Psoas muscle (tissue), 8 donors: ENCODE data around the gene SCNM1. TPM values are rescaled to one million over a fixed set of nuclear protein-coding genes. Genes with fewer than 3 reads are reported as not detected.
"Not testable (repeated sequence)": the region's sequence is repeated elsewhere in the genome, so short reads cannot be mapped to it uniquely, and the experiment has no call there.

Source experiments
- ATAC-seq, 4 donors: fragments of 200-7000 bp; cut with Tn5 transposase; one replicate each; pipeline ENCODE4 v1.9.1; 2020; ENCODE audit warnings: moderate library complexity in 3 of 4, mild to moderate bottlenecking in 2 of 4
- DNase-seq, 2 donors: peaks; one replicate each; pipeline ENCODE4 v3.0.0-alpha.2; 2020
- H3K27ac ChIP-seq: fragments of 200-600 bp; one replicate; pipeline ENCODE4 v1.8.0; 2022
- H3K27me3 ChIP-seq, 3 donors: fragments of 200-600 bp in 1 of 3; one replicate each; pipeline versions ENCODE4 v1.6.1 to v1.8.0; 2013 to 2022; ENCODE audit warnings: low read length in 2 of 3, mild to moderate bottlenecking in 2 of 3, moderate library complexity in 1 of 3; ENCODE audit not compliant: insufficient read depth in 3 of 3
- H3K36me3 ChIP-seq, 2 donors: fragments of 200-600 bp in 1 of 2; one replicate each; pipeline versions ENCODE4 v1.6.1 to v1.8.0; 2013 to 2022; ENCODE audit warnings: low read depth in 1 of 2, mild to moderate bottlenecking in 1 of 2, moderate library complexity in 1 of 2; ENCODE audit not compliant: insufficient read depth in 1 of 2
- H3K4me1 ChIP-seq: fragments of 200-600 bp; one replicate; pipeline ENCODE4 v1.8.0; 2022
- H3K4me3 ChIP-seq: fragments of 200-600 bp; one replicate; pipeline ENCODE4 v1.8.0; 2022; ENCODE audit warnings: mild to moderate bottlenecking
- H3K9me3 ChIP-seq: fragments of 200-600 bp; one replicate; pipeline ENCODE4 v1.8.0; 2022
- WGBS, 3 donors: extraction: QIAGEN DNeasy Blood & Tissue Kit; methylation state at CpG; one replicate each; pipeline versions ENCODE4 v1.1.6 to v1.1.7; 2013; 5-methylcytosine and 5-hydroxymethylcytosine counted together
- intact Hi-C, 2 donors: fragments of 100-400 bp; cut with DNase I; formaldehyde crosslinking; loops; one replicate each; pipeline versions ENCODE4 v1.11.0 to v1.14.2; 2022
- polyA plus RNA-seq, 3 donors: library from polyadenylated mRNA; stranded (reverse); fragments of 200-250 nt; gene quantifications; one replicate each; pipeline ENCODE4 v1.2.3, GENCODE V29; 2013
- total RNA-seq, 4 donors: library from RNA; stranded (reverse); fragmentation: NEBNext Ultra II Directional in 2 of 4; extraction: Animal tissue kit (Norgen Biotek cat#: 25700) in 2 of 4; gene quantifications; one replicate each; pipeline versions ENCODE4 v1.2.1 to v1.2.4, GENCODE V29; 2021 to 2023
- TF ChIP-seq, protein P1 (sequence below): fragments of 200-600 bp; IDR thresholded peaks from one replicate; pipeline ENCODE4 v1.8.0; 2022; ENCODE audit warnings: antibody characterized with exemption
- donor health status: healthy with polysubstance abuse.
- donor health status: DM: no; HTN: no; CAD: no; lungs with moderate emphysema.
- donor health status: Bipolar disorder and iron deficiency.
- donor health status: healthy.
- donor health status: DM: yes; HTN: yes; CAD: no.
- donor health status: DM: no; HTN: no; CAD: no.
- donor health status: DM: no; HTN: no; CAD: no.
- donor health status: DM: yes; HTN: yes; CAD: no.

Gene SCNM1
- total and polyA plus RNA-seq, 7 donors = 23.6 to 78.7 (median 47.9) TPM

DNA sequence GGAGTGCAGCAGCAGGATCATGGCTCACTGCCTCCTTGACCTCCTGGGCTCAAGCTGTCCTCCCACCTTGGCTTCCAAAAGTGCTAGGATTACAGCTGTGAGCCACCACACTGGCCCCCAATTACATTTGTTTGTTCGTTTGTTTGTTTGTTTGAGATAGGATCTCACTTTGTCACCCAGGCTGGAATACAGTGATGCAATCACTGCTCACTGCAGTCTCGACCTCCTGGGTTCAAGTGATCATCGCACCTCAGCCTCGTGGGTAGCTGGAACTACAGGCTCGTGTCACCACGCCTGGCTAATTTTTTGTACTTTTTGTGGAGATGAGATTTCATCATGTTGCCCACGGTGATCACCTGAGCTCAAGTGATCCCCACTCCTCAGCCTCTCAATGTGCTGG lies 26.1 kb downstream of the SCNM1 start:
- TF ChIP-seq, protein P1, sequence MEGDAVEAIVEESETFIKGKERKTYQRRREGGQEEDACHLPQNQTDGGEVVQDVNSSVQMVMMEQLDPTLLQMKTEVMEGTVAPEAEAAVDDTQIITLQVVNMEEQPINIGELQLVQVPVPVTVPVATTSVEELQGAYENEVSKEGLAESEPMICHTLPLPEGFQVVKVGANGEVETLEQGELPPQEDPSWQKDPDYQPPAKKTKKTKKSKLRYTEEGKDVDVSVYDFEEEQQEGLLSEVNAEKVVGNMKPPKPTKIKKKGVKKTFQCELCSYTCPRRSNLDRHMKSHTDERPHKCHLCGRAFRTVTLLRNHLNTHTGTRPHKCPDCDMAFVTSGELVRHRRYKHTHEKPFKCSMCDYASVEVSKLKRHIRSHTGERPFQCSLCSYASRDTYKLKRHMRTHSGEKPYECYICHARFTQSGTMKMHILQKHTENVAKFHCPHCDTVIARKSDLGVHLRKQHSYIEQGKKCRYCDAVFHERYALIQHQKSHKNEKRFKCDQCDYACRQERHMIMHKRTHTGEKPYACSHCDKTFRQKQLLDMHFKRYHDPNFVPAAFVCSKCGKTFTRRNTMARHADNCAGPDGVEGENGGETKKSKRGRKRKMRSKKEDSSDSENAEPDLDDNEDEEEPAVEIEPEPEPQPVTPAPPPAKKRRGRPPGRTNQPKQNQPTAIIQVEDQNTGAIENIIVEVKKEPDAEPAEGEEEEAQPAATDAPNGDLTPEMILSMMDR = no peak
- Histone ChIP-seq H3K27me3 (no peaks in the 10 kb centered on the region), H3K36me3 (no peaks in the 10 kb centered on the region), H3K27ac (no peak overlapping the region), H3K4me1 (peaks cover 25% of the 10 kb centered on the region), H3K4me3 (no peak overlapping the region), H3K9me3 (no peaks in the 10 kb centered on the region)
- ATAC-seq = no peak
- DNase-seq = peak in 1 of 2 donors; percentile 7
- 76 to 82% (median 77%) methylated on average over 7 of the region's 7 CpGs for WGBS, 3 donors
- intact Hi-C loops = no loop called here

DNA sequence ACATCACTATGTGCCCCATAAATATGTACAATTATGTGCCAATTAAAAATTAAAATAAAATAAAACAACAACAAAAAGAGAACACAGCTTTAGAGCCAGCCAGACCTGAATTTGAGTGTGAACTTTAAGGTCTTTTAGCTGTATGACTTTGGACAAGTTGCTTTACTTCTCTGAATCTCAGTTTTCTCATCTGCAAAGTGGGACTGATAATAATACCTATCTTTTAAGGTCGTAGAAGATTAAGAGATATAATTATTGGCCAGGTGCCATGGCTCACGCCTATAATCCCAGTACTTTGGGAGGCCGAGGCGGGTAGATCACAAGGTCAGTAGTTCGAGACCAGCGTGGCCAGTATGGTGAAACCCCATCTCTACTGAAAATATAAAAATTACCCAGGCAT lies 27.4 kb downstream of the SCNM1 start:
- Histone ChIP-seq H3K4me3 (no peak overlapping the region), H3K27ac (no peak overlapping the region), H3K36me3 (no peaks in the 10 kb centered on the region), H3K27me3 (no peaks in the 10 kb centered on the region), H3K9me3 (no peaks in the 10 kb centered on the region), H3K4me1 (peaks cover 20% of the 10 kb centered on the region)
- WGBS, 3 donors = 64 to 71% (median 69%) methylated on average over 6 of the region's 6 CpGs
- ATAC-seq (no peak), DNase-seq (peak in 1 of 2 donors; percentile 15)
- intact Hi-C loops = no loop called here
- TF ChIP-seq, protein P1 = no peak

DNA sequence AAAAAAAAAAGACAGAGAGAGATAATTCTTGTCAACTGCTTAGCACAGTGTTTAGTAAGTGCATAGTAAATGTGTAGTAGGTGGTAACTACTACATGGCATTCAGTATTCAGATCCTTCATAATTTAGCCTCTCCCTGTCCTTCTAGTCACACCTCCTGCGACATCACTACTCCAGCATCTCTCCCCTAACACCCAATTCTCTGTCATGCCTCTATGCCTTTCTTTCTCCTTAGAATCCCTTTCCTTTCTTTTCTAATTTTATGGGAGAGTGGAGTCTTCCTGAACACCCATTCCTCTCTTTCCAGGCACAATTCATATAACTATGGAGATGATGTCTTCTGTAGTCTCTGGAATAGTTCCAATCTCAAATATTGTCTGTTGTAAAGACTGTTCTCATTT lies 27.9 kb downstream of the SCNM1 start:
- TF ChIP-seq, protein P1 = no peak
- Histone ChIP-seq H3K9me3 (no peaks in the 10 kb centered on the region), H3K27ac (no peak overlapping the region), H3K4me1 (peaks cover 14% of the 10 kb centered on the region), H3K27me3 (no peaks in the 10 kb centered on the region), H3K36me3 (no peaks in the 10 kb centered on the region), H3K4me3 (no peak overlapping the region)
- ATAC-seq (no peak), DNase-seq (no peak)
- WGBS, 3 donors = 82 to 91% (median 86%) methylated on average over 1 of the region's 1 CpG
- intact Hi-C loops = no loop called here

DNA sequence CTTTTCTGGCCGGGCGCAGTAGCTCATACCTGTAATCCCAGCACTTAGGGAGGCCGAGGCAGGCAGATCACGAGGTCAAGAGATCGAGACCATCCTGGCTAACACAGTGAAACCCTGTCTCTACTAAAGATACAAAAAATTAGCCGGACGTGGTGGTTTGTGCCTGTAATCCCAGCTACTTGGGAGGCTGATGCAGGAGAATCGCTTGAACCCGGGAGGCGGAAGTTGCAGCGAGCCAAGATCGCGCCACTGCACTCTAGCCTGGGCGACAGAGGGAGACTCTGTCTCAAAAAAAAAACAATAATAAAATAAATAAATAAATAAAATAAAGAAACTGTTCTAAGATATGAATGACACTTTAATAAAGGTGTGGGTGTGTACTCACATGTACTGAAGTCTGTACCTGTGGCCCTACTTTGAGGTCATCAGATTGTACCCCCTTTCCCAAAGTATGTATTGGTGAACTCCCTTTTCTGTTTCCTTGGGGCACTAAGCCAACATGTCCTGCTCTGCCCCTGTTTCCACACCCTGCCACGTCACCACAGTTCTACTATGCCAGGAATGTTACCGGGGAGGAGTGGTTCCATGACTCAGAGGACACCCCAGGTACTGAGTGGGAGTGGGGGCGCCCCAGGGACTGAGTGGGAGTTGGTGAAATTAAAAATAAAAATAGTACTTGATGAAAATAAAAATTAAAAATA lies 29.1 kb downstream of the SCNM1 start:
- peak overlapping the region; percentile 41 for H3K4me3 ChIP-seq
- intact Hi-C loops = loop anchor here in 1 of 2 donors (5.0 kb wide), 1 partner anchor 152 kb away; the partner anchor contains the start of gene RFX5
- not testable (repeated sequence) for H3K27me3 ChIP-seq, H3K36me3 ChIP-seq, H3K9me3 ChIP-seq
- WGBS, 3 donors = 67 to 72% (median 69%) methylated on average over 17 of the region's 17 CpGs
- peak in 2 of 4 donors; percentile 31 to 48 for ATAC-seq
- peaks cover 15% of the 10 kb centered on the region for H3K4me1 ChIP-seq
- DNase-seq = peak; percentile 71 to 74
- peak overlapping the region; percentile 70 for H3K27ac ChIP-seq

DNA sequence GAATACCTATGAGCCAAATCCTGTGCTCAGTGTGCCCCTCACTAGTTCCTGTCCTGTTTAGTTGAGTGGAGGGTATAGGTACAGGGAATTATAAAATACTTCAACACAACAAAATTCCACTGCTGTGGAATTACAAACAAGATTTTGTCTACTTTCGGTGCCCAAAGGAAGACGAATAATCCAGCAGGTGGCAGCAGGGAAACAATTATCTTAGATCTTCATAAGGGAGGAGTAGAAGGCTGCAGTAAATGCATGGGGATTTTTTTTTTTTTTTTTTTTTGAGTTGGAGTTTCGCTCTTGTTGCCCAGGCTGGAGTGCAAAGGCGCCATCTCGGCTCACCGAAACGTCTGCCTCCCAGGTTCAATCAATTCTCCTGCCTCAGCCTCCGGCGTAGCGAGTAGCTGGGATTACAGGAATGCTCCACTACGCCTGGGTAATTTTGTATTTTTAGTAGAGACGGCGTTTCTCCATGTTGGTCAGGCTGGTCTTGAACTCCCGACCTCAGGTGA lies 30.4 kb downstream of the SCNM1 start:
- no peaks in the 10 kb centered on the region for H3K27me3 ChIP-seq
- WGBS, 3 donors = 27 to 33% (median 29%) methylated on average over 14 of the region's 14 CpGs
- peak overlapping the region; percentile 70 for H3K27ac ChIP-seq
- DNase-seq = peak in 1 of 2 donors; percentile 52
- peak overlapping the region; percentile 41 for H3K4me3 ChIP-seq
- no peaks in the 10 kb centered on the region for H3K9me3 ChIP-seq
- TF ChIP-seq, protein P1 = peak; percentile 54
- intact Hi-C loops = loop anchor here in 1 of 2 donors (5.0 kb wide), 1 partner anchor 151 kb away; the partner anchor contains the start of gene RFX5
- ATAC-seq = peak; percentile 23 to 55 (median 34)
- H3K4me1 ChIP-seq = peaks cover 27% of the 10 kb centered on the region
- no peaks in the 10 kb centered on the region for H3K36me3 ChIP-seq
